ENCODE measurements around the gene GSTP1.

Gene GSTP1

DNA sequence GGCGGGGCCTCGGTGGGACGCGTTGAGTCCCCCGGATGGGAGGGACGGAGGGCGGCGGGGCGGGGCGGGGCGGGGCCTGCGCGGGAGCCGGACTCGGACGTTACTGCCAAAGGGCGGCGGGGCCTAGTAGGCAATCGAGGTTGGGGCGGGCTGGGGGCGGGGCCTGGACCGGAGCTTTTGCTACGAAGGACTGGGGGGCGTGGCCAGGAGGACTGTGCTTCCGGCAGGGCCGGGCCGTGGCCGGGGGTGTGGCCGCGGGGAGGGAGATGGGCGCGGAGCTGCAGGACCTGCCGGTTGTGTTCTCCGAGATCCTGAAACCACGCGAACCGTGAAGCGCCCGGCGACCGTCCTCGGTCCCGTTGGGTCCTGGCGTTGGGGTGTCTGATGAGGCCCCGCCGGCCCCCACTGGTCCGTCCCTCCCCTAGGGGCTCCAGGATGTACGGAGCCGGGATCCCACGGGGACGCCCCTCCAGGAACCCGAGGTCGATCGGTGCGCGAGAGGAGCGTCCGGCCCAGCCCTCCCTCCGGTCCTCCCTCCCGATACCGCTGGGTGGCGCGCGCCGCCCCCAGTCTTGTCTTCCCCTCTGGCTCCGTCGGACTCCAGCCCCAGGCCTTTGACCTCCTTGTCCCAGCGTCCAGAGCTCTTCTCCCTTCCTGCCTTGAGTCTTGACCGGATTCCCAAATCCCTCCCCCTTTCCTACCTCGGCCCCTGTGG lies 46.8 kb downstream of the GSTP1 start:
- peak overlapping the region; percentile 72 for H3K4me3 ChIP-seq (ENCODE audit: low read depth, low read length)
- TF ChIP-seq, protein P1, sequence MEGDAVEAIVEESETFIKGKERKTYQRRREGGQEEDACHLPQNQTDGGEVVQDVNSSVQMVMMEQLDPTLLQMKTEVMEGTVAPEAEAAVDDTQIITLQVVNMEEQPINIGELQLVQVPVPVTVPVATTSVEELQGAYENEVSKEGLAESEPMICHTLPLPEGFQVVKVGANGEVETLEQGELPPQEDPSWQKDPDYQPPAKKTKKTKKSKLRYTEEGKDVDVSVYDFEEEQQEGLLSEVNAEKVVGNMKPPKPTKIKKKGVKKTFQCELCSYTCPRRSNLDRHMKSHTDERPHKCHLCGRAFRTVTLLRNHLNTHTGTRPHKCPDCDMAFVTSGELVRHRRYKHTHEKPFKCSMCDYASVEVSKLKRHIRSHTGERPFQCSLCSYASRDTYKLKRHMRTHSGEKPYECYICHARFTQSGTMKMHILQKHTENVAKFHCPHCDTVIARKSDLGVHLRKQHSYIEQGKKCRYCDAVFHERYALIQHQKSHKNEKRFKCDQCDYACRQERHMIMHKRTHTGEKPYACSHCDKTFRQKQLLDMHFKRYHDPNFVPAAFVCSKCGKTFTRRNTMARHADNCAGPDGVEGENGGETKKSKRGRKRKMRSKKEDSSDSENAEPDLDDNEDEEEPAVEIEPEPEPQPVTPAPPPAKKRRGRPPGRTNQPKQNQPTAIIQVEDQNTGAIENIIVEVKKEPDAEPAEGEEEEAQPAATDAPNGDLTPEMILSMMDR (IDR thresholded peaks at IDR 0.05; ENCODE audit: low read depth, low read length) = peak; percentile 73

DNA sequence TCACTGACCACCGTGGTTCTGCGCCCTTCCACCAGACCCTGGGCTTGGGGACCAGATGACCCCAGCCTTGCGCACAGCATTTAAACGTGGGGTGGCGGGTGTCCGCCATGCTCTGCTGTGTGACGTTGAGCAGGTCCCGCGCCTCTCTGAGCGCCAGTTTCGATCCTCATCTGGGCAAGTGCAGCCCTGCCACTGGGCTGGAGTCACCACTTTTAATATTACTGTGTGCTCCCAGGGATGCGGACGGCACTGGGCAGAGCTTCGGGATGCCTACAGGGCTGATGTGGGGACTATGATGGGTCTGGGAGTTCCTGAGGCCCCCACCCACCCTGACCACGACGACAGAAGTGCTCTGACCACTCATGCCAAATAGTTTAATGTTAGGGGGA lies 47.3 kb downstream of the GSTP1 start:
- peak overlapping the region; percentile 72 for H3K4me3 ChIP-seq (ENCODE audit: low read depth, low read length)
- TF ChIP-seq, protein P1 (IDR thresholded peaks at IDR 0.05; ENCODE audit: low read depth, low read length) = no peak

DNA sequence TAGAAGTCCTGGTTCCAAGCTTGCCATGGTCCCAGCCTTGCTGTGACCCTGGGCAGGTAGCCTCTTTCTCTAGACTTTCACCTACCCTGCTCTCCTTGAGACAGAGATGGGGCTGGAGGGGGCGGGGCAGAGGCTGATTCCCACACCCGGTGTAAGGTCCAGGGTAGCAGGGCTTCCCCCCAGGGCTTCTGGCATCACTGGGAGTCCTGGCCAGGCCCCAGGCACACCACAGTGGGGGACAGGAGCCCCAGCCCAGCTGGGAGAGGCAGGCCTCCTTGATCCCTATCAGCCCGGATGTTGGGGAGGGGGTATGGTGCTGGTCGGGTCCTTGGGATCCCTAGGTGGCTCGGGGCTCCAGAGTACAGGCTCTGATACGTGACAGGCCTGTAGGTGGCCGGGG lies 47.8 kb downstream of the GSTP1 start:
- TF ChIP-seq, protein P1 (IDR thresholded peaks at IDR 0.05; ENCODE audit: low read depth, low read length) = no peak
- H3K4me3 ChIP-seq (ENCODE audit: low read depth, low read length) = no peak overlapping the region

DNA sequence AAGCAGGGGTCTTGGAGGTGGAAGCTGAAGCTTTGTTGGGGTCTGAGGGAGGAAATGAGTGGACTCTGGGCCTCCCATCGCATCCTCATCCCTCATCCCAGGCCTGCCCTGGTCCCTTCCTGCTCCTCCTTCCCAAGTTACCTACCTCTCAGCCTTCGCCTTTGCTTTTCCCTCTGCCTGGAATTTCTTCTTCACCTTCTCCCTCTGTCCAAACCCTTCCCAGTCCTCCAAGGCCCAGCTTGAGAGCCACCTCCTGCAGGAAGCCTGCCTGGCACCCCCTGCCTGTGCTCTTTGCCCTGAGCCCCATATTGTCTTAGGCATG lies 48.2 kb downstream of the GSTP1 start:
- no peak overlapping the region for H3K4me3 ChIP-seq (ENCODE audit: low read depth, low read length)
- TF ChIP-seq, protein P1 (IDR thresholded peaks at IDR 0.05; ENCODE audit: low read depth, low read length) = no peak

DNA sequence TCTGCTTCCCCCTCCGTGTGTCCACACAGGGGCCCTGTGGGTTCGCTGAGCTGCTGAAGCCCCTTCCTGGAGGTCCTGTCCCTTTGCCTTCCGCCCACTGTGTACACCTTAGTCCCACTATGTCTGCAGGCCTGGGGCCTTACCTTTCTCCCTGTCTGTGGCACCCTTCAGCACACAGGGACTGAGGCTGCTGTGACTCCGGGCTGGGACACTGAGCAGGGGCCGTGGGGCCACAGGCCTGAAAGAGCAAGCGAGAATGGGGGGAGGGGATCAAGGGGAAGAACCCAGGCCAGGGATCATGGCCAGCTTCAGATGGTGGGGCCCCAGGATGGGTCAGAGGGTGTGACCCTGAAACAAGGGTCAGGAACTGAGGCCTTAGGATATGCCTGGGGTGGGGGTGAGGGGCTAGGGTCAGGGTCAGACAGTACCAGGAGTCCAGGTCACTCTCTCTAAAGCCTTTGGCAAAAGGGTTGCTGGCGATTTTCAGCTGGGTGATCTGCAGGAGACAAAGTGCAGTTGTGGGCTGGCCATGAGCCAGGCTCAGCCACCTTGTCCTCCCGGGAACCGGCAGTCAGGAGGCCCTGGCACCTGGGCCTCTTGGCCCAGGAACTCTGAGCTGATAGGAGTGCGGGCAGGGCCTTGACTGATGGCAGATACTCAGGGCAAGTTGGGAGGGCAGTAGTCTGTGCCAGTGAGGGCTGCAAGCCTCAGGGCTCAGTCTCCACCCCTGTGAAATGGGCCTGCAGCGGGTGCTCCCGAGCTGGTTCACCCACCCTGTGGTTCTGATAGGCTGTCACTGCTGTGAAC lies 48.8 kb downstream of the GSTP1 start:
- no peak overlapping the region for H3K4me3 ChIP-seq (ENCODE audit: low read depth, low read length)
- TF ChIP-seq, protein P1 (IDR thresholded peaks at IDR 0.05; ENCODE audit: low read depth, low read length) = no peak

DNA sequence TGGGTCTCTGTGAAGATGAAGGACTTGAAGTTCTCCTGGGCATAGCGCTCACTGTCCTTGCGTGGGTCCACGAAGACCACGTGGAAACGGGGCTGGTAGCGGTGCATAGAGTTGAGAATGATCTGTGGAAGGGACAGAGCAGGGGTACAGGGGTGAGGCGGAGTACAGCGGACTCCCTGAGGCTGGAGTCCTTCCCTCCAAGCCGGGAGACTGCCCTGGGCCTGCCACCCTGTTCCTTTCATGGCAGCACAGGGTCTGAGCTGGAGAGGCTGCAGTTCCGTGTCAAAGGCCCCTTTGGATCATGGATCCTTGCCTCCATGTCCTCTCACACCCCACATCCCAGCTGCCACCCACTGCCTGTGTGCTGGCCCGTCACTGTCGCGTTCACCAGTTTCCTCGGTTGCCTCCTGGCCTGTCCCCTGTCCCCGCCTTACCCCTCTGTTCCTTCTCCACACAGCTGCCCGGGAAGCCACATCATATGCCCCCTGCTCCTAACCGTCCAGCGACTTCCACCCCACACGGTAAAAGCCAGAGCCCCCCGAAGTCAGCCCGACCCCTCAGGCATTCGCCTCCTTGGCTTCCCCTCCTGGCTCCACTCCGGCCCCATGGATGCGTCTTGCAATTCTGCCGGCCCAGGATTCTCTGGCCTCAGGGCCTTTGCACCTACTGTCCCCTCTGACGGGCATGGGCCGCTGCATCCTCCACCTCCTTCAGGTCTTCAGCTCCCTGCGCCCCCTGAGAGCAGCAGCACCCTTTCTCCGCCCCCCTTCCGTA lies 49.6 kb downstream of the GSTP1 start:
- TF ChIP-seq, protein P1 (IDR thresholded peaks at IDR 0.05; ENCODE audit: low read depth, low read length) = no peak
- H3K4me3 ChIP-seq (ENCODE audit: low read depth, low read length) = no peak overlapping the region
